HepG2 (cell line): Measurements from ENCODE around the gene SPAG4. TPM values are rescaled to one million over a fixed set of nuclear protein-coding genes. Genes with fewer than 3 reads are reported as not detected.

ENCODE experiments used
- ATAC-seq: fragments of 200-7000 bp; cut with Tn5 transposase; 3 replicates; pipeline ENCODE4 v1.9.1; 2020; ENCODE audit warnings: mild to moderate bottlenecking, moderate library complexity
- BruUV-seq: library from RNA; stranded (reverse); fragments of 400-500 nt; replicated peaks from 2 replicates; lab custom pipeline; 2021; lab: Mats Ljungman, UMichigan
- CTCF ChIA-PET: fragments of 300-600 bp; formaldehyde crosslinking; extraction: SDS; loops from one replicate; lab custom pipeline; 2021; ENCODE audit warnings: low total read pairs, inconsistent platforms, low intra/inter-chr PET ratio; lab: Yijun Ruan, JAX
- POLR2A ChIA-PET: fragments of 350-600 bp; sonication (Branson Sonifier 250); formaldehyde crosslinking; loops from one replicate; lab custom pipeline; 2020; ENCODE audit warnings: antibody characterized with exemption, inconsistent platforms; lab: Yijun Ruan, JAX
- DNase-seq: peaks from one replicate; pipeline ENCODE4 v3.0.0-alpha.2; 2015; ENCODE audit warnings: low spot score
- FAIRE-seq: peaks from 3 replicates; lab custom pipeline; 2011; peaks lifted over from hg19 to GRCh38; lab: Jason Lieb, UNC
- H2AFZ ChIP-seq: one replicate; pipeline ENCODE4 v1.6.1; 2011; ENCODE audit warnings: low read length, inconsistent platforms
- H3K27ac ChIP-seq: fragments of 300-600 bp; 3 replicates; pipeline ENCODE4 v1.8.0; 2011; ENCODE audit warnings: mixed run types, mild to moderate bottlenecking, mixed read lengths, low read length, inconsistent platforms; ENCODE audit not compliant: insufficient read depth; ENCODE audit errors: extremely low read length
- H3K27me3 ChIP-seq, 2 experiments: fragments of 200-600 bp in 1 of 2; 2 replicates in 1 of 2; 3 replicates in 1 of 2; pipeline versions ENCODE4 v1.6.0 to v1.8.0; 2011; ENCODE audit warnings: low read length in 2 of 2, mild to moderate bottlenecking in 2 of 2, moderate library complexity in 2 of 2, inconsistent platforms in 1 of 2; ENCODE audit not compliant: insufficient read depth in 2 of 2, control insufficient read depth in 1 of 2
- H3K36me3 ChIP-seq, 2 experiments: fragments of 200-600 bp in 1 of 2; replicated peaks in 1 of 2; 2 replicates in 1 of 2; 3 replicates in 1 of 2; pipeline versions ENCODE4 v1.5.1 to v1.8.0; 2011; ENCODE audit warnings: low read length in 2 of 2, inconsistent platforms in 1 of 2; ENCODE audit not compliant: insufficient read depth in 2 of 2, control insufficient read depth in 1 of 2
- H3K4me1 ChIP-seq: 2 replicates; pipeline ENCODE4 v1.5.1; 2012; ENCODE audit warnings: low read length, inconsistent platforms; ENCODE audit not compliant: insufficient read depth
- H3K4me2 ChIP-seq: 2 replicates; pipeline ENCODE4 v1.6.0; 2011; ENCODE audit warnings: low read depth, low read length, inconsistent platforms
- H3K4me3 ChIP-seq, 3 experiments: fragments of 200-600 bp in 1 of 3; sonication (generic), shearing (Covaris generic) in 1 of 3; replicated peaks in 1 of 3; 2 replicates each; pipeline ENCODE4 v1.5.1; 2011 to 2016; ENCODE audit warnings: low read length in 3 of 3, inconsistent platforms in 2 of 3, low read depth in 2 of 3, mild to moderate bottlenecking in 2 of 3, control low read depth in 1 of 3, mixed read lengths in 1 of 3; ENCODE audit not compliant: insufficient read depth in 1 of 3
- H3K79me2 ChIP-seq: one replicate; pipeline ENCODE4 v1.6.1; 2011; ENCODE audit warnings: low read length, inconsistent platforms; ENCODE audit not compliant: insufficient read depth
- H3K9ac ChIP-seq: 2 replicates; pipeline ENCODE4 v1.6.0; 2011; ENCODE audit warnings: mild to moderate bottlenecking, low read depth, low read length, inconsistent platforms; ENCODE audit not compliant: insufficient read depth
- H3K9me3 ChIP-seq: 2 replicates; pipeline ENCODE4 v1.5.1; 2012; ENCODE audit warnings: mild to moderate bottlenecking, low read length
- H4K20me1 ChIP-seq: 2 replicates; pipeline ENCODE4 v1.6.0; 2011; ENCODE audit warnings: inconsistent platforms, mild to moderate bottlenecking, low read length, moderate library complexity; ENCODE audit not compliant: insufficient read depth
- ARHGAP35 ChIP-seq: sonication (generic); formaldehyde crosslinking; IDR thresholded peaks from 2 replicates; pipeline ENCODE4 v1.9.0; 2022; ENCODE audit warnings: mild to moderate bottlenecking, inconsistent platforms, moderate library complexity, missing genetic modification reagents, borderline replicate concordance
- ASH2L ChIP-seq: fragments of 300-600, 200-600 bp; sonication (generic); IDR thresholded peaks from 2 replicates; pipeline ENCODE4 v1.7.0; 2017; ENCODE audit warnings: low read depth, mild to moderate bottlenecking, moderate library complexity, mixed read lengths, low read length; ENCODE audit not compliant: insufficient read length
- BCL6 ChIP-seq: IDR thresholded peaks from 2 replicates; pipeline ENCODE4 v1.6.1; 2016; ENCODE audit warnings: missing genetic modification reagents, missing compliant biosample characterization
- EEA1 ChIP-seq: sonication (generic); formaldehyde crosslinking; IDR thresholded peaks from 2 replicates; pipeline ENCODE4 v1.5.1; 2020; ENCODE audit warnings: mild to moderate bottlenecking, missing genetic modification reagents, borderline replicate concordance
- REST ChIP-seq, 2 experiments: IDR thresholded peaks; 2 replicates each; pipeline ENCODE4 v1.6.1; 2011 to 2012; ENCODE audit warnings: low read length in 2 of 2, borderline replicate concordance in 1 of 2, low read depth in 1 of 2, mild to moderate bottlenecking in 1 of 2, moderate library complexity in 1 of 2
- SAP130 ChIP-seq: IDR thresholded peaks from 2 replicates; pipeline ENCODE4 v1.6.1; 2016; ENCODE audit warnings: low read depth
- SIX1 ChIP-seq: sonication (generic); formaldehyde crosslinking; IDR thresholded peaks from 2 replicates; pipeline ENCODE4 v1.4.0; 2020; ENCODE audit warnings: missing genetic modification reagents, borderline replicate concordance
- ZNF335 ChIP-seq: sonication (generic); formaldehyde crosslinking; IDR thresholded peaks from 2 replicates; pipeline ENCODE4 v1.4.0; 2020; ENCODE audit warnings: missing genetic modification reagents
- ZSCAN9 ChIP-seq: IDR thresholded peaks from 2 replicates; pipeline ENCODE4 v1.6.1; 2016; ENCODE audit warnings: borderline replicate concordance
- WGBS: methylation state at CpG from one replicate; pipeline ENCODE4 v1.1.6; 2017; ENCODE audit warnings: low lambda C conversion rate; 5-methylcytosine and 5-hydroxymethylcytosine counted together
- in situ Hi-C: cut with HindIII; loops from 2 replicates; pipeline ENCODE4 v1.10.0; 2017; ENCODE audit warnings: low pct_unique_long_range_greater_than_20kb; ENCODE audit not compliant: extremely low pct_ligation_motif_present
- intact Hi-C: fragments of 100-400 bp; cut with micrococcal nuclease; formaldehyde crosslinking; loops from one replicate; pipeline ENCODE4 v1.10.0; 2022; ENCODE audit not compliant: unreplicated experiment
- polyA plus RNA-seq, 8 experiments: library from polyadenylated mRNA; depleted of rRNA in 3 of 8; stranded (reverse) in 7 of 8; unstranded in 1 of 8; fragments of >200 nt; fragmentation: Illumina TruSeq in 4 of 8; extraction: Trizol in 4 of 8; gene quantifications; 2 replicates each; pipeline versions ENCODE4 v1.2.1 to v1.2.3, GENCODE V29; 2011 to 2016; ENCODE audit warnings: low read depth in 4 of 8, missing spikeins in 1 of 8, mixed read lengths in 1 of 8; ENCODE audit not compliant: insufficient read depth in 1 of 8
- total RNA-seq, 5 experiments: library from RNA; depleted of rRNA; stranded (reverse); fragments of >200 nt; fragmentation: Illumina TruSeq; extraction: Trizol; gene quantifications; 2 replicates each; pipeline ENCODE4 v1.2.3, GENCODE V29; 2016; ENCODE audit warnings: low read depth in 1 of 5
- TF ChIP-seq, protein P1 (sequence below): sonication (generic); formaldehyde crosslinking; IDR thresholded peaks from 2 replicates; pipeline ENCODE4 v1.4.0; 2020; ENCODE audit warnings: mild to moderate bottlenecking, missing genetic modification reagents, borderline replicate concordance

The SPAG4 gene
- total and polyA plus RNA-seq, 2 of the 13 experiments (the other 11 are each of a cell fraction or from before 2014, with no cell fraction given), result 5.8 to 137 TPM

- Histone ChIP-seq H3K27ac (no peak overlapping the region), H3K9me3 (no peaks in the 10 kb centered on the region), H2AFZ (no peak overlapping the region), H3K4me1 (peaks cover 64% of the 10 kb centered on the region), H3K79me2 (peaks cover 86% of the 10 kb centered on the region), H3K27me3 (no peaks in the 10 kb centered on the region; a peak in 1 of 5 replicates), H3K4me3 (peak overlapping the region in 2 of 3 experiments; percentile 76 to 99; a peak in 3 of 6 replicates), H3K4me2 (peak overlapping the region; percentile 95), H3K9ac (peak overlapping the region; percentile 99), H3K36me3 (peaks cover 0 to 12% of the 10 kb centered on the region in 2 experiments; a peak in 4 of 5 replicates), H4K20me1 (peaks cover 78% of the 10 kb centered on the region)
- intact Hi-C loops, result no loop called here
- no TSS peak for BruUV-seq
- TF ChIP-seq ZSCAN9 (no peak), SIX1 (0 out of 2 replicates have a peak, but pooled peaks have one; percentile 9), ASH2L (peak; percentile 5), BCL6 (CRISPR knock-in tag) (peak; percentile 70), SAP130 (peak; percentile 12; the same call in 1 of the 2 replicates), ZNF335 (no peak), EEA1 (no peak), ARHGAP35 (CRISPR knock-in tag) (no peak), REST (IDR thresholded peaks at IDR 0.05; ENCODE audit: borderline replicate concordance in 1 of 2, low read depth in 1 of 2, low read length in 2 of 2) (no peak)
- TF ChIP-seq, protein P1, sequence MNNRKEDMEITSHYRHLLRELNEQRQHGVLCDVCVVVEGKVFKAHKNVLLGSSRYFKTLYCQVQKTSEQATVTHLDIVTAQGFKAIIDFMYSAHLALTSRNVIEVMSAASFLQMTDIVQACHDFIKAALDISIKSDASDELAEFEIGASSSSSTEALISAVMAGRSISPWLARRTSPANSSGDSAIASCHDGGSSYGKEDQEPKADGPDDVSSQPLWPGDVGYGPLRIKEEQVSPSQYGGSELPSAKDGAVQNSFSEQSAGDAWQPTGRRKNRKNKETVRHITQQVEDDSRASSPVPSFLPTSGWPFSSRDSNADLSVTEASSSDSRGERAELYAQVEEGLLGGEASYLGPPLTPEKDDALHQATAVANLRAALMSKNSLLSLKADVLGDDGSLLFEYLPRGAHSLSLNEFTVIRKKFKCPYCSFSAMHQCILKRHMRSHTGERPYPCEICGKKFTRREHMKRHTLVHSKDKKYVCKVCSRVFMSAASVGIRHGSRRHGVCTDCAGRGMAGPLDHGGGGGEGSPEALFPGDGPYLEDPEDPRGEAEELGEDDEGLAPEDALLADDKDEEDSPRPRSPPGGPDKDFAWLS, result no peak
- ChIA-PET CTCF (no interaction called here), POLR2A (interaction anchor here (0.7 to 2.5 kb wide), 5 partner anchors 15 to 82 kb away, joined by 3 to 20 read pairs (median 3); partner anchors contain the start of gene RBM39)
- DNase-seq (no peak), FAIRE-seq (no peak), ATAC-seq (no peak)
- 75% methylated on average over 2 of the region's 2 CpGs for WGBS
- in situ Hi-C loops, result loop anchor here (5.0 kb wide), 1 partner anchor 44 kb away; the partner anchor contains the start of gene SPAG4
Measured at GRCh38 chr20:35661053-35661452, 45.4 kb downstream of the SPAG4 start.
